PC-9 (cell line): Measurements from ENCODE around the gene USHBP1.

ENCODE experiments used
- EZH2 ChIP-seq: fragments of 200-600 bp; sonication (generic); IDR thresholded peaks from 2 replicates; pipeline ENCODE4 v1.8.0; 2017; ENCODE audit warnings: antibody characterized with exemption, low read depth
- TF ChIP-seq, protein P1 (sequence below): fragments of 200-600 bp; sonication (generic); conservative IDR thresholded peaks from 2 replicates; pipeline ENCODE4 v1.6.1; 2017; ENCODE audit warnings: mixed run types, antibody characterized with exemption, mild to moderate bottlenecking, moderate library complexity

DNA sequence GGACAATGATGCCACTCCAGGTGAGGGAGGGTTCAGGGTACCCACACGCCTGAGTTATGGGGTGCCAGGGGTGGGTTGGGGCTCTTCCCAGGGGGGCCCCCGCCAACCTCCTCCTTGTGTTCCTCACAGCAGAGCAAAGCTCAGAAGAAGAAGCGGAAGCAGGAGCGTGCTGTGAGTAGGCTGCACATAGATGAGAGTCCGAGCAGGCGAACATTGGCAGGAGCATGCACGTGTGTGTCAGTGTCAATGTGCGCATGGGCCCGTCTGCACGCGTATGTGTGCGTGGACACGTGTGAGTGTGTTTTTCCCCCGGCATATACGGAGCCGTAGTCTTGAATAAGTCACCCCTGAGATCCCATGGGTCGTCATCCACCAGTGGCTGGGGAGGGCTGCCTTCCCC is 61.8 kb downstream of the USHBP1 start:
- no peak for TF ChIP-seq EZH2
- TF ChIP-seq, protein P1, sequence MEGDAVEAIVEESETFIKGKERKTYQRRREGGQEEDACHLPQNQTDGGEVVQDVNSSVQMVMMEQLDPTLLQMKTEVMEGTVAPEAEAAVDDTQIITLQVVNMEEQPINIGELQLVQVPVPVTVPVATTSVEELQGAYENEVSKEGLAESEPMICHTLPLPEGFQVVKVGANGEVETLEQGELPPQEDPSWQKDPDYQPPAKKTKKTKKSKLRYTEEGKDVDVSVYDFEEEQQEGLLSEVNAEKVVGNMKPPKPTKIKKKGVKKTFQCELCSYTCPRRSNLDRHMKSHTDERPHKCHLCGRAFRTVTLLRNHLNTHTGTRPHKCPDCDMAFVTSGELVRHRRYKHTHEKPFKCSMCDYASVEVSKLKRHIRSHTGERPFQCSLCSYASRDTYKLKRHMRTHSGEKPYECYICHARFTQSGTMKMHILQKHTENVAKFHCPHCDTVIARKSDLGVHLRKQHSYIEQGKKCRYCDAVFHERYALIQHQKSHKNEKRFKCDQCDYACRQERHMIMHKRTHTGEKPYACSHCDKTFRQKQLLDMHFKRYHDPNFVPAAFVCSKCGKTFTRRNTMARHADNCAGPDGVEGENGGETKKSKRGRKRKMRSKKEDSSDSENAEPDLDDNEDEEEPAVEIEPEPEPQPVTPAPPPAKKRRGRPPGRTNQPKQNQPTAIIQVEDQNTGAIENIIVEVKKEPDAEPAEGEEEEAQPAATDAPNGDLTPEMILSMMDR = no peak
